ENCODE measurements around the gene LNX2.

LNX2 gene

GRCh38 chr13:27620377-27621115 lies at the start of gene LNX2:
Gene LNX2, minus strand, starts transcription at chr13:27620529. Its CDS starts 38,826 bp downstream, at chr13:27581703.
- peak; percentile 88 to 96 for DNase-seq

DNA sequence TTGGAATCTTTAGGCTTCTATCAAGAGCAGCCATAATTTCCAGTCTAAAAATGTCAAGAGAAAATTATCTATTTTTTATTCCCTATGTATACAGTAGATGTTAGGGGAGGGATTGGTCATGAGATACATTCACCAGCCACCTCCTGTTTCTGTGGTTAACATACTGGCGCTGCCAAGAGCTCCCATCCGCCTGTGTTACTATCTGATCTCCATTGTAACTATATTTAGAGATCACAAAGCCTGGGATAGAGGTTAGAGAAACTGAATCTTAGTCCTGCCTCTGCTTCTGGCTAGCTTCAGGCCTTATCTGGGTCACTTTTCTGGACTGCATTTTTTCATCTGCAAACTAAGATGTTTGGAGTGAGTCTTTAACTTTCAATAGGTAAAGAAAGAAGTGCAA lies 47.6 kb upstream of the LNX2 start:
- DNase-seq, result no peak

- no peak for DNase-seq
These were observed 46.6 kb upstream of the LNX2 start for GRCh38 chr13:27666951-27667350.

GRCh38 chr13:27665761-27666160 lies 45.4 kb upstream of the LNX2 start:
- no peak for DNase-seq

DNA sequence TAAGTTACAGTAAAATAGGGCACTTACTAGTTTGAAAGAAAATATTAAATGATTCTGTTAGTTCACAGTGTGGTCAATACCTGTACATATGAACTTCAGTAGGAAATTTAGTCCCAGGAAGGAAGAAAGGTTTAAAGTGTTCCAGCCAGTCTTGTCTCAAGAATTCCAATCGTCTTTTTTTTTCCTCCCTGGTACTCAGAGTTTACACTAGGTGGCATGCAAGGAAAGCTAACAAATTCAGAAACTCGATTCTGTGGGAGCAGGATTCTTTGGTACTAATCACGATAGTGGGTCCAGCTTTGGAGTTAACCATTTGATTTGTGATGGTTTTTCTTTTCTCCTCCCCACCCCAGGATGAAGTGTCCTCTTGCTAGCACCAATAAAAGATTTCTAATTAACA lies 45.0 kb upstream of the LNX2 start:
- no peak for DNase-seq

GRCh38 chr13:27663947-27664346 lies 43.6 kb upstream of the LNX2 start:
- no peak for DNase-seq

GRCh38 chr13:27662738-27663470 lies 42.6 kb upstream of the LNX2 start:
- DNase-seq, result no peak

- DNase-seq, result no peak
These were observed 40.7 kb upstream of the LNX2 start for GRCh38 chr13:27661017-27661416.

GRCh38 chr13:27660511-27660910 lies 40.2 kb upstream of the LNX2 start:
- no peak for DNase-seq

DNA sequence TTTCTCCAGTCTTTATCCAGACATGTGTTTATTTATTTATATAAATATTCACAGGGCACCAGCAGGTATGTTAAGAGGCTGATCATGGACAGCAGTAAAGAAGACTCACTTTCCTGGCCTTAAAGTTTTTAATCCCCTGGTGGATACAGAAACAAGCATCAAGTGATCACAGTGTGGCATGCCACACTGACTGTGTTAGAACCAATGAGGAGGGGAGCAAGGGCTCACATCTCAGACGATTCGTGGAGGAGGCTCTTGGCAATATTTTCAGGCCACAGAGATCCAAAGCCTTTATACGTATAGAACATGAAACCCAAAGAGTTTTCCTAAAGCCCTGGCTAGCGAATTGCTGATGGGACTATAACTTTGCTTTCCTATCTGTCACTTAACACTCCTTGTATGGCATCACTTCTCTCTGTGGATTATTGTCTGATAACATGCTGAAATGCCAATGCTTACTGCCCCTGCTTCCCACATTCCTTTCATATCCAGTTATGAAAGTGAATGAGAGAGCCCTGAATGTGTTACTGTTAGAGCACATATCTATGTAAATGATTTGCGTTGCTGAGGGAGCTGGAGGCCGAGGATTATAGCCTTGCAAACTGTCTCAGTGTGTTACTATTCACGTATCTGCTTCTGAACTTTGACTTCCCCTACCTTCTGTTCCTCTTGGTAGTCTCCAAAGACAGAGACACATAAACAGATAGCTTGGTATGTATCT lies 39.0 kb upstream of the LNX2 start:
- no peak for DNase-seq

- peak in 1 of 2 experiments; percentile 49 for DNase-seq
These were observed 38.2 kb upstream of the LNX2 start for GRCh38 chr13:27658546-27658945.

GRCh38 chr13:27657724-27658123 lies 37.4 kb upstream of the LNX2 start:
- DNase-seq, result no peak

- no peak for DNase-seq
These were observed 34.5 kb upstream of the LNX2 start for GRCh38 chr13:27654816-27655215.

- DNase-seq, result no peak
These were observed 33.7 kb upstream of the LNX2 start for GRCh38 chr13:27654059-27654458.

- no peak for DNase-seq
These were observed 30.0 kb upstream of the LNX2 start for GRCh38 chr13:27650312-27650711.

DNA sequence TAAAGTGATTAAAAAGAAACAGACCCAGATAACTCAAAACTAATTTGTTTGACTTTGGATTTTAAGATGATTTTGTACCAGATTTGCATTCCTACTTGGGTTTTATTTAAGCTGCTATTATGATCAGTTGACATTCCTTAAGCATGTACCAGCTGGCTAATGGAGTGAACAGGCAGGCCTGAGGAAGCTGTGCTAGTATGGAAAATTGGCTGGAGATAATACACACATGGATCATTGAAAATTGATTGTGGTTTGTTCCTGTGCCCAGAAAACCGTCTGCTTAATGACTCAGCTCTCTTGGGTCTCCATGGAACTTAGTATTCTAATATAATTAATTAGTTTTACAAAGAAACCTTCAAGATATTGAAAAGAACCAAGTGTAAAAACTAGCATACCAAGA lies 24.0 kb upstream of the LNX2 start:
- peak in 1 of 2 experiments; percentile 84 for DNase-seq

DNA sequence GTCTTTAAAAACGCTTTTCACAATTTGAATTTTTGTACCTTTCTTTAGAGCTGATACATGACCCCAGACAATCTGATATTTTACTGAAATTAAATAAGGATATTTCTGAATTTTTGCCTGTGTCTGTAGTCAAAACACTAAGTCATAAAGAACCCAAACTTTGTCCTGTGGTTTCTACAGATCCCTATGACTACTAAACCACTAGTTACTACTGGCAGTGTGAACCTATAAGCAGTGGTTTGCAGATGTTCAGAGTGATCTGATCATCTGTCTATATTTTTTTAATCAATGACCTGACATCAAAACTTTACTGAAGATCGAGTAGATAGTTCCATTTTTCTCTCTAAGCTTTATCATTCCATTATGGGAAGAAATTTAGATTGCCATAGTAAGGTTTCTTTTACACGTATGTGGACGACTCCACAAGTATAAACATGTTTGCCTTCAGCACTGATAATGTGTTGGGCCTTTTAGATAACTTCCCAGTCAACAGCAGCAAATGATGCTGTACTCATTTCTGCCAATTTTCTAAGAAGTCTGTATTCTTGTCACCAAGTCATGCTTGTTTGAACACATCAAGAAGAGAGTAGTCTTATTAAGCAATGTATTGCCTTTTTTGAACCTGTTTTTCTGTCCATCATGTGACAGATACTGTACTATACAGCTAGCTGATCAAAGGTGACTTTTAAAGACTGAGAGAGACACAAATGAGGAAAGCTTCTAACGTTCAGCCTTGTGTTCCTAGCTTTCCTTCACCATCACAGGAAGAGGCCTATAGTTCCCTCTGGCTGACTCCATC lies 23.2 kb upstream of the LNX2 start:
- no peak for DNase-seq

GRCh38 chr13:27641711-27642502 lies 21.6 kb upstream of the LNX2 start:
- no peak for DNase-seq

DNA sequence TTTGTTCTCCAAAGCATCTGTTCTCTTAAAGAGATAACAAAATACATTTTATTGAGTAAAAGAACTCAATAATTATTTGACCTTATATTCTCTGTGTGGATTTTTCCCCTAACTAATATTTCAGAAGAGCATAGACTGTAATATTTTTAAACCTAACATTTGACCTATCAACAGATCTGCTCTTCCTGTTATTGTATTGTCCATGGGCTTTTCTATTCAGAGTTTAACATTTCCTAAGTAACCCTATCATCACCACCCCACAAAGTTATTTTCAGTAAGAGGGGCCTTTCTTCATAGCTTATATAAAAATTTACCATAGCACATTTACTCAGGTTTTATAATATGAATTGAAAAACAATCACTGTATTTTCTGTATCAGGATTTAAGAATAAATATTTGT lies 18.9 kb upstream of the LNX2 start:
- DNase-seq, result no peak

DNA sequence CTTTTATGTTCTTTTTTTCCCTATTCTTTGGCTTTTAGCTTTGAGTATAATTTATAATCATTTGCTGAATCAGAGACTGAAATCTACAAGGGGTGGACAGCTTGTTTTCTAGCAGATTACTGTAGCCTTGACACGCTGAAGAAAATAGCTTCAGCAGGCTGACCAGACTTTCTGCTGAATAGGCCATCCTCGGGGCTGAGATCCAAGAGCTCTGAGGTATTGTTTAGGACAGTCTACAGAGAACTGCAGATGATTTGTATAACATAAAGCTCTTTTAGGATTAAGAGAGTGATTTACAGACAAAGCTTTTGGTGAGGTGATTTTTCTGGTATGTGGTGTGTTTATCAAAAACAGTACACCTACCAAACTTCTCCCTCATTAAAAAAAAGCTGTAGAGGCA lies 18.2 kb upstream of the LNX2 start:
- DNase-seq, result peak in 1 of 2 experiments; percentile 26

DNA sequence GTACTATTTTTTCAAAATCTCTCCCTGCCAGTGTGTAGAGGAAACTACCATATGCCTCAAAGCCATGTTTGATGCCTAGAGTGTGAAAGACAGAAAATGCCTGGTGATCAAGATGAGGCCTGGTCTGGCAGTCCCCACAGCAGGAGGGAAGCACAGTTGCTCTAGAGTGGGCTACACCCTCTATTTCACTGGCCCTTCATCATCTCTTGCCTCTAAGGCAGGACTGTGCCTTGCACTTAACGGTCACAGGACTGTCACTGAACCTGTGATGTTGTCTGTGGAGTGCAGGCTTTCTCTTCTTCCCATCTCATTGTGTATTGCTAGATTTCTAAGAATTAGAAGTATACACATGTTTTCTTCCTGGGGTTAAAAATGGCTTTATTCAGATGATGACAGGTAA lies 17.7 kb upstream of the LNX2 start:
- no peak for DNase-seq

DNA sequence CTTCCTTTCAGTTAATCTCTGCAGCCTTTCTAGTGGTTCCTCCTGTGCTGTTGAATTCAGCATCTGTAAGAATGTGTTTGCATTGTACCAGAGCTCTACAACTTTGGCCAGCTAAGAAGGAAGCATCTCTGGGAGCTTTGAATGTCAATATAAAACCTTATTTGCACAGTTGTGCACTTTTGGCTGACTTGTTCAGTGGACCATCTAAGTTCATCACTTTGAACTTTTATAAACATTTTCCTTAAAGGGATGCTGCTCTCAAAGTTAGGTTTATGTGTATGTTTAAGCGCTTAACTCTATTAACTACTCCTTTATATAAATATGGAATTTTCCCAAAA lies 16.9 kb upstream of the LNX2 start:
- no peak for DNase-seq
